GM10266 (cell line): ENCODE results near the gene JARID2.

Source experiments
- DNase-seq: peaks from one replicate; pipeline ENCODE4 v3.0.0; 2012; ENCODE audit errors: extremely low spot score
- TF ChIP-seq, protein P1 (sequence below): IDR thresholded peaks from 2 replicates; pipeline ENCODE4 v1.5.1; 2012; ENCODE audit warnings: mild to moderate bottlenecking, low read depth; ENCODE audit not compliant: control insufficient read depth, insufficient read depth; ENCODE audit errors: missing control alignments

Gene JARID2

DNA sequence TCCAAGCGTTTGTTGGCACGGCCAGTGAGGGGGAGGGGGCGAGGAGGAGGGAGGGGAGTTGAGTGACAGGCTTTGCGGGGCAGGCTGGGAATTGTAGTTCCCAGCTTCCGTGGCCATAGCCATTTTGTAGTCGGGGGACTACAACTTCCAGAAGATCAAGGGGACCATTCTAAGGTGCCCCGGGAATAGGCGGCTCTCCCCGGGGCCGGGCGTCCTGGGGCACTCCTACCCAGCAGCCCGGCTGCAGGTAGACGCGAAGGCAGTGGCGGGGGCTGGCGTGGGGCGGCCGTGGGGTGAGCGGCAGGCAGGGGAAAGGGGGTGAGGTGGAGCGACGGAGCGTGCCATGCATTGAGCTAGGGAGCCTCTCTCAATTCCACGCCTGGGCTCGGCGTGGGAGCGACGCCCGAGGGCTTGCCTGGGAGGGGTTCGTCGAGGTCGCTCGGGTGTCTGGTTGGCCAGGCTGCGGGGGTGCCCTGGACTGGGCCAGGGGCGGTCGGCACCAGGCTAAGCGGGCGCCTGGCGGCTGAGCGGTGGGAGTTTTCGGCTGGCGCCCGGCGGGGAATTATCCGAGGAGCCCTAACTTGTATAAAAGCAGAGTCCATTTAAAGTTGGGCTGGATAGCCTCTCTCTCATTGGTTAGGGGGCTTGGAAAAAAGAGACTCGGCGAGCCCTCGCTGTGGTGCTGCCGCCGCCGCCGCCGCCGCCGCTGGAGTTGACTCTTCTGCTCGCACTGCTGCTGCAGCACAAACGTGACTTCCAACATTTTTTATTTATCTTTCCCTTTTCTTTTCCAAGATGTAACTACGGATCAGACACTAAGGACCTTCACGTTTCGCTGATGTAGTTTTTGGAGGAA, at the start of gene JARID2:
JARID2 (plus strand) TSS at position 709 of the 856 bp plus-strand sequence. CDS start 471 bp downstream, outside the sequence.
- TF ChIP-seq, protein P1, sequence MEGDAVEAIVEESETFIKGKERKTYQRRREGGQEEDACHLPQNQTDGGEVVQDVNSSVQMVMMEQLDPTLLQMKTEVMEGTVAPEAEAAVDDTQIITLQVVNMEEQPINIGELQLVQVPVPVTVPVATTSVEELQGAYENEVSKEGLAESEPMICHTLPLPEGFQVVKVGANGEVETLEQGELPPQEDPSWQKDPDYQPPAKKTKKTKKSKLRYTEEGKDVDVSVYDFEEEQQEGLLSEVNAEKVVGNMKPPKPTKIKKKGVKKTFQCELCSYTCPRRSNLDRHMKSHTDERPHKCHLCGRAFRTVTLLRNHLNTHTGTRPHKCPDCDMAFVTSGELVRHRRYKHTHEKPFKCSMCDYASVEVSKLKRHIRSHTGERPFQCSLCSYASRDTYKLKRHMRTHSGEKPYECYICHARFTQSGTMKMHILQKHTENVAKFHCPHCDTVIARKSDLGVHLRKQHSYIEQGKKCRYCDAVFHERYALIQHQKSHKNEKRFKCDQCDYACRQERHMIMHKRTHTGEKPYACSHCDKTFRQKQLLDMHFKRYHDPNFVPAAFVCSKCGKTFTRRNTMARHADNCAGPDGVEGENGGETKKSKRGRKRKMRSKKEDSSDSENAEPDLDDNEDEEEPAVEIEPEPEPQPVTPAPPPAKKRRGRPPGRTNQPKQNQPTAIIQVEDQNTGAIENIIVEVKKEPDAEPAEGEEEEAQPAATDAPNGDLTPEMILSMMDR: no peak
- DNase-seq: peak; percentile 98

DNA sequence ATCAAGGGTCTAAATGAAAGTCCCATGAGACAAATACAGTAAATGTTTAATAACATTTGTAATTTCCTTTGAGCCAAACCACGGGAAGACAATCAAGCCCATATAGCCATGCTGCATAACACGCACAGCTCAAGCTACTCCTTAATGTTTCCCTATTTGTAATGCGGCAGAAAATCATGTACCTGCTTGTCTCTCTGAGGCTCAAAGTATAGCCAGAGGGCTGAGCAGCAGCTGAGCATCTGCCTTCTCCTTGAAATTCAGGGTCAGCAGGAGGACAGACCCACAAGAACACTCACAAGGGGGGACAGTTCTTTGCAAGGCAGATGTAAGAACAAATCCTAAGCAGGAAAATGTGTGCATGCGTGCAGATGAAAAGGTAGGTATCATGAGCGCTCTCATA, 45.8 kb upstream of the JARID2 start:
- no peak for DNase-seq

DNA sequence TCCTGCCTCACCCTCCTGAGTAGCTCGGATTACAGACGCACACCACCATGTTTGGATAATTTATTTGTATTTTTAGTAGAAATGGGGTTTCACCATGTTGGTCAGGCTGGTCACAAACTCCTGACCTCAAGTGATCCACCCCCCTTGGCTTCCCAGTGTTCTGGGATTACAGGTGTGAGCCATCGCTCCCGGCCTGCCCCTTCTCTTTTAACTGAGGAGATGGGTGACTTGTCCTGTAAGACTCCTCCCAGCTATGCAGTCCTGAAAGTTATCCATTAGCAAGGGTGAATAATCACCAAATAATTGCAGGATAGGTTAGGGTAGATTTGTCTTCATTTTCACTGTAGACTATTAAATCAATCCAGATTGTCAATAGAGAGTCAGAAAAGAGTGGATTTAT, 40.5 kb upstream of the JARID2 start:
- DNase-seq: no peak
- TF ChIP-seq, protein P1: no peak

More for the DNA sequence above, 45.8 kb upstream of the JARID2 start:
- TF ChIP-seq, protein P1: no peak

DNA sequence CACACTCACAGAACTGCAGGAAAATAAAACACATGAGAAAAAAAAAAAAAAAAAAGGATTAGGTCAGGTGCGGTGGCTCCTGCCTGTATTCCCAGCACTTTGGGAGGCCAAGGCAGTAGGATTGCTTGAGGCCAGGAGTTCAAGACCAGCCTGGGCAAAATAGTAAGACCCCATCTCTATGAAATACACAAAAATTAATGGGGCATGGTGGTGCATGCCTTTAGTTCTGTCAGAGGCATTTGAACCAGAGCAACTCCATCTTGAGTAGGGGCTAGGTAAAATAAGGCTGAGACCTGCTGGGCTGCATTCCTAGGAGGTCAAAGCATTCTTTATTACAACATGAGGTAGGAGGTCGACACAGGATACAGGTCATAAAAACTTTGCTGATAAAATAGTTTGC, 39.0 kb upstream of the JARID2 start:
- TF ChIP-seq, protein P1: no peak
- no peak for DNase-seq

DNA sequence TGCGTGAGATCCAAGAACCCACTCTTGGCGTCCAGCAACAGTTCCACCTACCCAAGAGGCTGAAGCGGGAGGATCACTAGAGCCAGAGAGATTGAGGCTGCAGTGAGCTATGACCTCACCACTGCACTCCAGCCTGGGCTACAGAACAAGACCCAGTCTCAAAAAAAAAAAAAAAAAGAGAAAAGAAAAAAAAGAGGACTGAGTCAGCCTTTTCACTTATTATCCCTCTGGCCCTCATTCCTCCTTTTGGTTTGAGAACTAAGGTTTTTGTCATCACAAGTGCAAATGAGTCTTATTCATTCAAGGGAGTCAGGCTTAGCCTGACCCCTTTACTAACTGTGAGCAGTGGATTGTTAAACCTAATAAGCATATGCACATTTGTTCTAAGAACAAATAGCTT, 37.9 kb upstream of the JARID2 start:
- DNase-seq: no peak
- TF ChIP-seq, protein P1: no peak

DNA sequence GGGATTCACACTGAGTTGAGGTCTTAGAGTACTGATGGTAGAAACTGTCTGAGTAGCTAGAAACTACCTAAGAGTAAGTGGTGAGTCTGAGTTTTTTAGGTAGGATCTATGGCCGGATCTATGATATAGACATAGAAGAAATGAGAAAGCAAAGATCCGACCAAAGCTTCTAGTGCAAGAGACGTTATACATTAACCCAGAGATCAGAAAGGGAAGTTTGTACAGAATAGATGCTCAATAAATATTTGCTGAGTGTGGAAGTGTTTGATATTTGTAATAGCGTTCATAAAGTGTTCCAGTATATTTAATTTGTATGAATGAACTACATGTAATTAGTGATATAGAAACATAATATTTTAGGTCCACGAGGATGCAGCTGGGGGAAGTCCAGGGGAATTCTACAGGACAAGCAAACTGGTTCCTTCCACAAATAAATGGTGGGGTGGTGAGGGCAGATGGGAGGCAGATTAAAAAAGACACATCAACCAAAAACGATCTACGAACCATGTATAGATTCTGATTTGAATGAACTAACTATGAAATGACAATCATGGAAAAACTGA, 31.9 kb upstream of the JARID2 start:
- TF ChIP-seq, protein P1: no peak
- DNase-seq: no peak

DNA sequence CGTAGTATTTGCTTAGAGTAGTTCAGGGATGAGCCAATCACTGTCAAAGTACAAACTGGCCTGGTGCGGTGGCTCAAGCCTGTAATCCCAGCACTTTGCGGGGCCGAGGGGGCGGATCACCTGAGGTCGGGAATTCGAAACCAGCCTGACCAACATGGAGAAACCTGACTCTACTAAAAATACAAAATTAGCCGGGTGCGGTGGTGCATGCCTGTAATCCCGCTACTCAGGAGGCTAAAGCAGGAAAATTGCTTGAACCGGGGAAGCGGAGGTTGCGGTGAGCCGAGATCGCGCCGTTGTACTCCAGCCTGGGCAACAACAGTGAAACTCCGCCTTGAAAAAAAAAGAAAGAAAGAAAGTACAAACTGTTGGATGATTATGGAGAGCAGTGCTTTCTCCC, 27.5 kb upstream of the JARID2 start:
- TF ChIP-seq, protein P1: no peak
- no peak for DNase-seq
